ENCODE data around the gene TMEM109. TPM values are rescaled to one million over a fixed set of nuclear protein-coding genes. Genes with fewer than 3 reads are reported as not detected.

TMEM109 gene
- total and polyA plus RNA-seq, 9 of the 15 experiments (the other 6 are each of a cell fraction or from before 2014, with no cell fraction given) = 9.2 to 71.3 (median 30.5) TPM

- CTCF ChIA-PET (ENCODE audit: low intra/inter-chr PET ratio) = interaction anchor here (2.3 kb wide), 1 partner anchor 59 kb away, joined by 12 read pairs; no protein-coding TSS in a partner anchor
- no peak for FAIRE-seq
- Histone ChIP-seq H2AFZ (ENCODE audit: low read depth, low read length) (no peak overlapping the region), H3K9me3 (replicated peaks; ENCODE audit: control insufficient read depth, insufficient read depth, low read depth, low read length) (no peaks in the 10 kb centered on the region), H3K4me3 (no peak overlapping the region), H3K27me3 (ENCODE audit: control insufficient read depth in 2 of 2, insufficient read depth in 2 of 2, low read length in 2 of 2) (no peaks in the 10 kb centered on the region), H3K4me2 (ENCODE audit: insufficient read depth, low read length) (no peak overlapping the region), H4K20me1 (replicated peaks; ENCODE audit: control insufficient read depth, insufficient read depth, low read length) (peaks cover 23% of the 10 kb centered on the region), H3K79me2 (ENCODE audit: control insufficient read depth, insufficient read depth, low read length) (no peaks in the 10 kb centered on the region), H3K36me3 (ENCODE audit: control insufficient read depth, insufficient read depth, low read length) (peaks cover 56% of the 10 kb centered on the region), H3K9ac (ENCODE audit: insufficient read depth in 1 of 2, low read depth in 2 of 2, low read length in 2 of 2) (peak overlapping the region in 1 of 2 experiments; percentile 63; a peak in 1 of 4 replicates), H3K9me1 (ENCODE audit: control insufficient read depth, insufficient read depth, low read length) (no peaks in the 10 kb centered on the region), H3K4me1 (replicated peaks in 1 of 2; ENCODE audit: control insufficient read depth in 2 of 2, insufficient read depth in 2 of 2, low read length in 2 of 2) (peaks cover 7 to 32% of the 10 kb centered on the region in 2 experiments), H3K27ac (ENCODE audit: extremely low read depth, low read depth, low read length) (no peak overlapping the region)
- POLR2A ChIA-PET = interaction anchor here (1.5 to 1.8 kb wide), 3 partner anchors 15 to 34 kb away, joined by 3 to 9 read pairs (median 6); partner anchors contain the start of genes PRPF19 and PTGDR2
- no peak for DNase-seq (ENCODE audit: extremely low read depth in 1 of 4, low spot score in 3 of 4)
- intact Hi-C loops (cut with micrococcal nuclease) = no loop called here
- WGBS (ENCODE audit: insufficient coverage, low coverage, missing lambda C conversion rate) = 52% methylated on average over 6 of the region's 6 CpGs
- ATAC-seq = no peak
- no TSS peak for BruUV-seq (replicated peaks)
- in situ Hi-C loops (cut with MboI) = loop anchor here (5.0 kb wide), 1 partner anchor 53 kb away; no protein-coding TSS in a partner anchor
- TF ChIP-seq GABPA (tag; conservative IDR thresholded peaks at IDR 0.05; ENCODE audit: low read depth) = no peak
- TF ChIP-seq, protein P1, sequence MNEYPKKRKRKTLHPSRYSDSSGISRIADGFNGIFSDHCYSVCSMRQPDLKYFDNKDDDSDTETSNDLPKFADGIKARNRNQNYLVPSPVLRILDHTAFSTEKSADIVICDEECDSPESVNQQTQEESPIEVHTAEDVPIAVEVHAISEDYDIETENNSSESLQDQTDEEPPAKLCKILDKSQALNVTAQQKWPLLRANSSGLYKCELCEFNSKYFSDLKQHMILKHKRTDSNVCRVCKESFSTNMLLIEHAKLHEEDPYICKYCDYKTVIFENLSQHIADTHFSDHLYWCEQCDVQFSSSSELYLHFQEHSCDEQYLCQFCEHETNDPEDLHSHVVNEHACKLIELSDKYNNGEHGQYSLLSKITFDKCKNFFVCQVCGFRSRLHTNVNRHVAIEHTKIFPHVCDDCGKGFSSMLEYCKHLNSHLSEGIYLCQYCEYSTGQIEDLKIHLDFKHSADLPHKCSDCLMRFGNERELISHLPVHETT (CRISPR knock-in tag; conservative IDR thresholded peaks at IDR 0.05 in 1 of 2, IDR thresholded peaks at IDR 0.05 in 1 of 2) = no peak
- no peak for TF ChIP-seq SREBF2 (CRISPR knock-in tag; IDR thresholded peaks at IDR 0.05)
- TF ChIP-seq NCOA2 (IDR thresholded peaks at IDR 0.05; ENCODE audit: partially characterized antibody in 2 of 2) = no peak
- no peak for TF ChIP-seq IFI16 (CRISPR knock-in tag; IDR thresholded peaks at IDR 0.05)
- TF ChIP-seq ZNF121 (CRISPR knock-in tag; conservative IDR thresholded peaks at IDR 0.05) = no peak
- no peak for TF ChIP-seq EP400 (IDR thresholded peaks at IDR 0.05)
- no peak for TF ChIP-seq ELF4 (CRISPR knock-in tag; IDR thresholded peaks at IDR 0.05)
- TF ChIP-seq TOE1 (IDR thresholded peaks at IDR 0.05; ENCODE audit: borderline replicate concordance) = peak; percentile 94
- no peak for TF ChIP-seq TOE1 (CRISPR knock-in tag; IDR thresholded peaks at IDR 0.05; ENCODE audit: borderline replicate concordance, low read depth)
- TF ChIP-seq ATF7 (IDR thresholded peaks at IDR 0.05) = no peak
- TF ChIP-seq KDM4B (IDR thresholded peaks at IDR 0.05; ENCODE audit: borderline replicate concordance in 2 of 2, low read depth in 1 of 2) = no peak
- peak; percentile 78 for TF ChIP-seq USF2 (CRISPR knock-in tag; IDR thresholded peaks at IDR 0.05)
- TF ChIP-seq TRIM24 (IDR thresholded peaks at IDR 0.05) = no peak; a peak in 1 of 4 replicates
- TF ChIP-seq ZNF764 (CRISPR knock-in tag; IDR thresholded peaks at IDR 0.05; ENCODE audit: low read depth) = no peak
- TF ChIP-seq ILK (tag; IDR thresholded peaks at IDR 0.05; ENCODE audit: borderline replicate concordance, low read depth) = no peak
- no peak for TF ChIP-seq ZNF445 (CRISPR knock-in tag; IDR thresholded peaks at IDR 0.05; ENCODE audit: low read depth)
- TF ChIP-seq POLR2B (IDR thresholded peaks at IDR 0.05; ENCODE audit: low read depth, partially characterized antibody) = peak; percentile 62
- TF ChIP-seq, protein P2, sequence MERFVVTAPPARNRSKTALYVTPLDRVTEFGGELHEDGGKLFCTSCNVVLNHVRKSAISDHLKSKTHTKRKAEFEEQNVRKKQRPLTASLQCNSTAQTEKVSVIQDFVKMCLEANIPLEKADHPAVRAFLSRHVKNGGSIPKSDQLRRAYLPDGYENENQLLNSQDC (CRISPR knock-in tag; IDR thresholded peaks at IDR 0.05) = no peak
- no peak for TF ChIP-seq CREBBP (IDR thresholded peaks at IDR 0.05; ENCODE audit: low read depth, low read length)
- TF ChIP-seq HSF4 (CRISPR knock-in tag; IDR thresholded peaks at IDR 0.05; ENCODE audit: borderline replicate concordance) = no peak
- TF ChIP-seq MAFF (IDR thresholded peaks at IDR 0.05; ENCODE audit: low read length) = no peak
Measured at GRCh38 chr11:60889869-60890311, 24.1 kb upstream of the TMEM109 start.

All from K562 (cell line).